ENCODE results near the gene CENPN. TPM values are rescaled to one million over a fixed set of nuclear protein-coding genes. Genes with fewer than 3 reads are reported as not detected.

The CENPN gene
- total RNA-seq, 2 experiments from 2014 or later, result 8.7 to 9.7 TPM

DNA sequence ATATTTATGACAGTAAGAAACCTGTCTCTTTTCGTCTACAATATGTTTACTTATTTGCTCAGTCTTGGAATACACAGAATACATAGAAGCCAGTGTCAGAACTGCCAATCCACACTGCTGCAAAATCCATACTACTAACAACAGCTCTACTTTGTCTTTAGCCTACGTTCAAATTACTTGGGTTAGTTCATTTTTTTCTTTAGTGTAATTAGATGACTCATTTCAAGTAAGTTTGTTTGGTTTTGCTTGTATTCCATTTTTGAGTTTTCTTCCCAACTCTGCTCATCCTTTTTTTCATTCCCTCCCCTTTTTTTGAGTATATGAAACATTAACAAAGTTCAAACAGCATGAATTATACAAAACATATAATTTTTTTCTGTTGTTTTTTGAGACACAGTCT is 17.2 kb upstream of the CENPN start:
- CTCF ChIA-PET, result interaction anchor here (1.7 kb wide), 1 partner anchor 46 kb away, joined by 3 read pairs; the partner anchor contains the start of gene ATMIN

DNA sequence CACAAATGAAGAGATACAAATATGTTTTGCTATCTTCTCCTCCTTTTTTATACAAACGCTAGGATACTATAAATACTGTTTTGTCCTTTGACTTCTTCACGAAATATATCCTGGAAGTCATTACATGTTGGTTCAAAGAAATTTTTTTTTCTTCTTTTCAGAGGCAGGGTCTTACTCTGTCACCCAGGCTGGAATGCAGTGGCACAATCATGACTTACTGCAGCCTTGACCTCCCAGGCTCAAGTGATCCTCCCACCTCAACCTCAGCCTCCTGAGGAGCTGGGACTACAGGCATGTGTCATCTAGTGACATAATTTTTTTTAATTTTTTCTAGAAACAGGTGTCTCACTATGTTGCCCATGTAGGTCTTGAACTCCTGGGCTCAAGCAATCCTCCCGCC is 16.4 kb upstream of the CENPN start:
- Histone ChIP-seq H3K27me3 (ENCODE audit: control insufficient read depth in 1 of 2, insufficient read depth in 2 of 2, low read length in 2 of 2) (no peaks in the 10 kb centered on the region), H3K4me3 (ENCODE audit: low read length) (no peak overlapping the region), H3K9me3 (ENCODE audit: control insufficient read depth in 1 of 2, insufficient read depth in 1 of 2, low read length in 2 of 2) (no peaks in the 10 kb centered on the region), H3K27ac (ENCODE audit: low read depth in 1 of 2, low read length in 2 of 2) (no peak overlapping the region), H3K4me1 (ENCODE audit: insufficient read depth, low read length) (peaks cover 3% of the 10 kb centered on the region), H3K36me3 (ENCODE audit: insufficient read depth, low read length) (peaks cover 7% of the 10 kb centered on the region)
- DNase-seq (no peak), ATAC-seq (ENCODE audit: poor library complexity) (no peak)
- POLR2A ChIA-PET, result no interaction called here
- Mint-ChIP-seq H3K27me3 (no peaks in the 10 kb centered on the region), H3K36me3 (ENCODE audit: low read depth) (peaks cover 56% of the 10 kb centered on the region), H3K4me3 (no peak overlapping the region), H3K27ac (no peak overlapping the region), H3K9me3 (no peaks in the 10 kb centered on the region), H3K4me1 (ENCODE audit: low read depth) (peaks cover 64% of the 10 kb centered on the region)
- CTCF ChIA-PET, result no interaction called here
- TF ChIP-seq, protein P1, sequence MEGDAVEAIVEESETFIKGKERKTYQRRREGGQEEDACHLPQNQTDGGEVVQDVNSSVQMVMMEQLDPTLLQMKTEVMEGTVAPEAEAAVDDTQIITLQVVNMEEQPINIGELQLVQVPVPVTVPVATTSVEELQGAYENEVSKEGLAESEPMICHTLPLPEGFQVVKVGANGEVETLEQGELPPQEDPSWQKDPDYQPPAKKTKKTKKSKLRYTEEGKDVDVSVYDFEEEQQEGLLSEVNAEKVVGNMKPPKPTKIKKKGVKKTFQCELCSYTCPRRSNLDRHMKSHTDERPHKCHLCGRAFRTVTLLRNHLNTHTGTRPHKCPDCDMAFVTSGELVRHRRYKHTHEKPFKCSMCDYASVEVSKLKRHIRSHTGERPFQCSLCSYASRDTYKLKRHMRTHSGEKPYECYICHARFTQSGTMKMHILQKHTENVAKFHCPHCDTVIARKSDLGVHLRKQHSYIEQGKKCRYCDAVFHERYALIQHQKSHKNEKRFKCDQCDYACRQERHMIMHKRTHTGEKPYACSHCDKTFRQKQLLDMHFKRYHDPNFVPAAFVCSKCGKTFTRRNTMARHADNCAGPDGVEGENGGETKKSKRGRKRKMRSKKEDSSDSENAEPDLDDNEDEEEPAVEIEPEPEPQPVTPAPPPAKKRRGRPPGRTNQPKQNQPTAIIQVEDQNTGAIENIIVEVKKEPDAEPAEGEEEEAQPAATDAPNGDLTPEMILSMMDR (IDR thresholded peaks at IDR 0.05), result no peak
- intact Hi-C loops (cut with DNase I, micrococcal nuclease), result no loop called here

More for the DNA sequence above, 17.2 kb upstream of the CENPN start:
- TF ChIP-seq, protein P1 (IDR thresholded peaks at IDR 0.05), result no peak
- no peak overlapping the region for H3K4me3 Mint-ChIP-seq
- POLR2A ChIA-PET, result no interaction called here
- H3K27ac ChIP-seq (ENCODE audit: low read depth in 1 of 2, low read length in 2 of 2), result no peak overlapping the region
- no peak overlapping the region for H3K27ac Mint-ChIP-seq
- no peaks in the 10 kb centered on the region for H3K27me3 Mint-ChIP-seq
- ATAC-seq (ENCODE audit: poor library complexity) (no peak), DNase-seq (no peak)
- no peaks in the 10 kb centered on the region for H3K9me3 Mint-ChIP-seq
- no peak overlapping the region for H3K4me3 ChIP-seq (ENCODE audit: low read length)
- H3K27me3 ChIP-seq (ENCODE audit: control insufficient read depth in 1 of 2, insufficient read depth in 2 of 2, low read length in 2 of 2), result no peaks in the 10 kb centered on the region
- H3K36me3 Mint-ChIP-seq (ENCODE audit: low read depth), result peaks cover 56% of the 10 kb centered on the region
- no peaks in the 10 kb centered on the region for H3K9me3 ChIP-seq (ENCODE audit: control insufficient read depth in 1 of 2, insufficient read depth in 1 of 2, low read length in 2 of 2)
- peaks cover 58% of the 10 kb centered on the region for H3K4me1 Mint-ChIP-seq (ENCODE audit: low read depth)
- intact Hi-C loops (cut with DNase I, micrococcal nuclease), result no loop called here
- H3K36me3 ChIP-seq (ENCODE audit: insufficient read depth, low read length), result peaks cover 7% of the 10 kb centered on the region
- peaks cover 3% of the 10 kb centered on the region for H3K4me1 ChIP-seq (ENCODE audit: insufficient read depth, low read length)

DNA sequence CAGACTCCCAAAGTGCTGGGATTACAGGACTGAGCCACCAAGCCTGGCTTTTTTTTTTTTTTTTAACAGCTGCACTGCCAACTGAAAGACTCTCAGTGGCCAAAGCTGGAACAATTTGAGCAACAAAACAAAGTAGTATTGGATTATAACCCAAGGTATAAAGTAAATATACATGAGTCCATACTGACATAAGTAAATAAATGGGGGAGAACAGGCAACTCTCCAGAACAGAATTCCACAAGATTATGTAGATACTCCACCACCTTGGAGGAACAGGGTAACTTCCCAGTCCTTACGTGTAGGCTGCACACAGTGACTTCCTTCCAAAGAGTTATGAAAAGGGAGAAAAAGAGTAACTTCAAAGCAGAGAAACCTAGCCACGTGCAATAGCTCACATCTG is 16.0 kb upstream of the CENPN start:
- ATAC-seq (ENCODE audit: poor library complexity) (no peak), DNase-seq (no peak)
- CTCF ChIA-PET, result no interaction called here
- no peak overlapping the region for H3K27ac Mint-ChIP-seq
- H3K4me3 Mint-ChIP-seq, result no peak overlapping the region
- Histone ChIP-seq H3K9me3 (ENCODE audit: control insufficient read depth in 1 of 2, insufficient read depth in 1 of 2, low read length in 2 of 2) (no peaks in the 10 kb centered on the region), H3K27me3 (ENCODE audit: control insufficient read depth in 1 of 2, insufficient read depth in 2 of 2, low read length in 2 of 2) (no peaks in the 10 kb centered on the region), H3K4me1 (ENCODE audit: insufficient read depth, low read length) (peaks cover 2% of the 10 kb centered on the region), H3K27ac (ENCODE audit: low read depth in 1 of 2, low read length in 2 of 2) (no peak overlapping the region), H3K4me3 (ENCODE audit: low read length) (no peak overlapping the region), H3K36me3 (ENCODE audit: insufficient read depth, low read length) (peaks cover 7% of the 10 kb centered on the region)
- intact Hi-C loops (cut with DNase I, micrococcal nuclease), result no loop called here
- H3K4me1 Mint-ChIP-seq (ENCODE audit: low read depth), result peaks cover 65% of the 10 kb centered on the region
- H3K9me3 Mint-ChIP-seq, result no peaks in the 10 kb centered on the region
- POLR2A ChIA-PET, result no interaction called here
- H3K27me3 Mint-ChIP-seq, result no peaks in the 10 kb centered on the region
- TF ChIP-seq, protein P1 (IDR thresholded peaks at IDR 0.05), result no peak
- peaks cover 56% of the 10 kb centered on the region for H3K36me3 Mint-ChIP-seq (ENCODE audit: low read depth)

Data from CD4-positive, alpha-beta T cell (primary cell).